Mucosa of descending colon (tissue), 3 donors: ENCODE measurements around the gene AFTPH. TPM values are rescaled to one million over a fixed set of nuclear protein-coding genes. Genes with fewer than 3 reads are reported as not detected.
A peak's percentile ranks its signal among the peaks of the same experiment; 100 is the strongest.

Source experiments
- ATAC-seq: fragments of 200-7000 bp; cut with Tn5 transposase; one replicate; pipeline ENCODE4 v1.9.1; 2020; ENCODE audit warnings: mild to moderate bottlenecking, moderate library complexity
- DNase-seq, 3 donors: peaks; one replicate each; pipeline ENCODE4 v3.0.0-alpha.2; 2020
- H3K36me3 ChIP-seq: fragments of 200-600 bp; one replicate; pipeline ENCODE4 v1.8.0; 2021; ENCODE audit warnings: low read depth, mild to moderate bottlenecking
- H3K4me1 ChIP-seq: fragments of 200-600 bp; one replicate; pipeline ENCODE4 v1.8.0; 2021; ENCODE audit warnings: low read depth, mild to moderate bottlenecking
- H3K4me3 ChIP-seq: fragments of 200-600 bp; one replicate; pipeline ENCODE4 v1.8.0; 2021; ENCODE audit warnings: mild to moderate bottlenecking
- H3K9me3 ChIP-seq: fragments of 200-600 bp; one replicate; pipeline ENCODE4 v1.8.0; 2021; ENCODE audit warnings: mild to moderate bottlenecking
- CTCF ChIP-seq: fragments of 200-600 bp; IDR thresholded peaks from one replicate; pipeline ENCODE4 v1.8.0; 2022; ENCODE audit warnings: antibody characterized with exemption, mild to moderate bottlenecking
- intact Hi-C, 2 donors: fragments of 100-400 bp; cut with DNase I in 1 of 2; cut with micrococcal nuclease in 1 of 2; formaldehyde crosslinking; loops; one replicate each; pipeline versions ENCODE4 v1.11.0 to v1.11.1; 2022; cut with DNase I, micrococcal nuclease
- total RNA-seq, 3 donors: library from RNA; stranded (reverse); fragmentation: NEBNext Ultra II Directional in 2 of 3; extraction: Animal tissue kit (Norgen Biotek cat#: 25700) in 2 of 3; gene quantifications; one replicate each; pipeline versions ENCODE4 v1.2.1 to v1.2.4, GENCODE V29; 2021 to 2023
- donor health status: DM: no; HTN: no; CAD: no; lungs with moderate emphysema.
- donor health status: DM: no; HTN: no; CAD: no.
- donor health status: DM: no; HTN: yes; CAD: no.

Gene AFTPH
- total RNA-seq, 3 donors from 2014 or later, result 45.9 to 61.2 (median 50.4) TPM

DNA sequence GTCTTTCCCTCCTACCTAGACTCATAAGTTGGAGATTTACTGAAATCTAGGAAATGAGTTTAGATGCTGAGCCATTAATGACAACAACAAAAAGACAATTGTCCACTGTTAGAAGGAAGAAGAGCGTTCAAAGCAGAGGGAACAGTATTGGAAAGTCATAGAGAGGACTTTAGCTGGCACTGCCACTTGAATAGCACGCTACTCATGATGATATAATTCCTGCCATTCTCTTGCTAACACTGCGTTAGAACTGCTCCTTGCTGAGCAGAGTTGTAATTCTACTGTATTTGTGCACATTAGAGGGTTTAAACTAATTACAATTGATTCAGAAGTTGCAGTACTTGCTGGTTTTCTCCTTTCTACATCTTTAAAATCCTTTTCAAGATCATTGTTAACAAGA is 9.0 kb upstream of the AFTPH start:
- no peak for TF ChIP-seq CTCF
- intact Hi-C loops, result no loop called here

DNA sequence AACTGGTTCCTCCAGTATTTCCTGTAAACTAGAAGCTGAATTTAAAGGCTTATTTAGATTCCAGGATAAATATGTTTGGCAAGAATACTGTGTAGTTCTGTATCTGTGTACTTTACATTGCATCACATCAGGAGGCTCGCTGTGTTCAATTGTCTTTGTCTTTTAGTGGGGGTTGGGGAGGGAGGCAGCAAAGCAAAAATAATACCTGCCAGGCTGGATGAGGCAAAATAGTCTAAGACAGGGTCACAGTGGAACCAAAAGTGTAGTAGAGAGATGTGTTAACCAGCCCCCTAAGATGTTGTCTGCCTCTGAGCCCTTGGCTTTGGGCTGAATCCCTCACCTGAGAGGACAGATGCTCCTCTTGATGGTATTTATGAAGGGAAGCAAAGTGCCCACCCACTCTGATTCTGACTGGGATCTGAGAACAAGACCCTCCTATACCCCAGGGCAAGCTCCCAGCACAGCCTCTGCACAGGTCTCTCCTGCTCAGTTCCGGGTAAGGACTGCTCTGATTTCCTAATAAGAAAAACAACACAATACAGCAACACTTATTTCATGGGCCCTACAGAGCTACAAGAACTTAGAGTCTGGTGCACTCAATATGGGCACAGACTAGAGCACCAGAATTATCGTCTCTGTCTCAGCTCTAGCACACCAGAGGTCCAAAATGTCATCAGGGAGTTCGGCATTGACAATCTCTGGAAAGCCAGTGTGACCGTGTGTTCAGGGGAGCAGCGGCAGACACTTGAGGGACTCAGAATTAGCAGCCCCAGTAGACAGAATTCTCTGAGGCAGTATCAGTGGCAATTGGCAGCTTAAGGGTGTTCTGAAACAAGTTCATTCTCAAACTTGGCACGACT is 7.2 kb upstream of the AFTPH start:
- Histone ChIP-seq H3K36me3 (no peaks in the 10 kb centered on the region), H3K9me3 (no peaks in the 10 kb centered on the region), H3K4me1 (no peaks in the 10 kb centered on the region), H3K4me3 (no peak overlapping the region)
- DNase-seq (no peak), ATAC-seq (peak; percentile 61)
- no peak for TF ChIP-seq CTCF
- intact Hi-C loops, result no loop called here

More for the DNA sequence above, 9.0 kb upstream of the AFTPH start:
- Histone ChIP-seq H3K4me3 (no peak overlapping the region), H3K4me1 (no peaks in the 10 kb centered on the region), H3K9me3 (no peaks in the 10 kb centered on the region), H3K36me3 (no peaks in the 10 kb centered on the region)
- ATAC-seq (no peak), DNase-seq (no peak)

DNA sequence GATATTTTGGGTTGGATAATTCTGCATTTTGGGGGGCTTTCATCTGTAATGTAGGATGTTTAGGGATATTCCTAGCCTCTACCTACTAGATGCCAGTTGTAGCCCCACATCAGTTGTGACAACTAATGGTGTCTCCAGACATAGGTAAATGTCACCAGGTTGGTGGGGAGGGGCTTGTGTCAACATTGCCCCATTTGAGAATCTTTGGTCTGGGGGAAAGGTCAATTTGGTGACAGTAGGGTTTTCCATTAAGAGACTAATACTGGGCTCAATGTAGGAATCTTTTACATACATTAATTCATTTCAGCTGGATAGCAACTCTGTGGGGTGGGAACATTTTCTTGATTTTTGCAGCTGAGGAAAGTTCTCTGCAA is 6.6 kb upstream of the AFTPH start:
- TF ChIP-seq CTCF, result no peak
- no peak overlapping the region for H3K4me3 ChIP-seq
- H3K36me3 ChIP-seq, result no peaks in the 10 kb centered on the region
- intact Hi-C loops, result no loop called here
- H3K4me1 ChIP-seq, result peaks cover 2% of the 10 kb centered on the region
- no peaks in the 10 kb centered on the region for H3K9me3 ChIP-seq
- DNase-seq (no peak), ATAC-seq (no peak)

GRCh38 chr2:64522843-64523428 is 1.2 kb upstream of the AFTPH start:
- Histone ChIP-seq H3K9me3 (no peaks in the 10 kb centered on the region), H3K36me3 (no peaks in the 10 kb centered on the region), H3K4me3 (no peak overlapping the region), H3K4me1 (peaks cover 21% of the 10 kb centered on the region)
- DNase-seq (peak in 2 of 3 donors; percentile 45 to 95), ATAC-seq (peak; percentile 12)
- peak; percentile 80 for TF ChIP-seq CTCF
- intact Hi-C loops, result no loop called here

DNA sequence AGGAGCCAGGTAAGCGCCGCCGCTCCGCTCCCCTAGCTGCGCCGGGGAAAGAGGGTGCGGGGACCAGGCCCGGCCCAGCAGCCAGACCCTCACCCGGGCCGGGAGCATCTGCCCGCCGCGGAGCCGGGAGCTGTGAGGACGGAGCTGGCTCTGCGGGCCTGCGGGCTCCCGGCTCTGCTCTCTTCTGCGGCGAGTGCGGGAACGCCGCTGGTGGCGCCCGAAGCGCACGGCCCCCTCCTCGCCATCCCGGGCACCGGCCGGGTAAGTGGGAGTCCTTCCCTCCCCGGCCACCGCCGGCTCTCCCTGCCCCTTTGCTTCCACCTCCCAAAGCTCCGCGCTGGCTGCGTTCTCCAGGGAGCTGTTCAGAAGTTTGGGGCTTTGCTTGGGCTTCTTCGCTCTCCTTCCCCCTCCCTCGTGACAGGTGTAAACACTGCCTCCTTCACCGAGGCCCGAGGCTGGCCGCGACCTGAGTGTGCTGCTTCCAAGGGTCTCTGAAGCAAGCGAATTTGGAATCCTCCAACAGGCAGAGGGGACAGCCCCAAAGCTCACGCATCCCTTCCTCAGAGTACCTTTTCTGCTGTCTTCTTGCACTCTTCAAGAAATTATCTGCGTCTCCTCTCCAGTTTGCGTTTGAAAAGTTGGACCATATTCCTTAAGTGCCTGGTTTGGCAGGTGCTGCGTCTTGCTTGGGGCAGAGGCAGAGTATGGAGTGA is 632 bp downstream of the AFTPH start:
- peaks cover 21% of the 10 kb centered on the region for H3K4me1 ChIP-seq
- intact Hi-C loops, result no loop called here
- TF ChIP-seq CTCF, result no peak
- DNase-seq, result peak in 2 of 3 donors; percentile 51 to 71
- peak; percentile 44 for ATAC-seq
- no peaks in the 10 kb centered on the region for H3K36me3 ChIP-seq
- H3K9me3 ChIP-seq, result no peaks in the 10 kb centered on the region
- H3K4me3 ChIP-seq, result peak overlapping the region; percentile 97
